H1 (cell line): ENCODE measurements around the gene SSNA1.

Experiments used
- BACH1 ChIP-seq: IDR thresholded peaks from 2 replicates; pipeline ENCODE4 v1.6.1; 2012; ENCODE audit warnings: low read length, improper control_type of control experiment
- CHD2 ChIP-seq: IDR thresholded peaks from 2 replicates; pipeline ENCODE4 v1.6.1; 2012; ENCODE audit warnings: low read length, improper control_type of control experiment
- EZH2 ChIP-seq: fragments of 200-600 bp; sonication (generic); IDR thresholded peaks from 2 replicates; pipeline ENCODE4 v1.7.1; 2012; ENCODE audit warnings: low read depth, mild to moderate bottlenecking, moderate library complexity, low read length, inconsistent platforms; ENCODE audit not compliant: severe bottlenecking
- HDAC2 ChIP-seq, 2 experiments: fragments of 300-600 bp in 1 of 2; sonication (generic) in 1 of 2; IDR thresholded peaks; 2 replicates each; pipeline ENCODE4 v1.6.1; 2011 to 2012; ENCODE audit warnings: low read depth in 2 of 2, low read length in 2 of 2, mild to moderate bottlenecking in 2 of 2, moderate library complexity in 2 of 2, borderline replicate concordance in 1 of 2, inconsistent platforms in 1 of 2
- POLR2A ChIP-seq, 2 experiments: IDR thresholded peaks; 1 replicate in 1 of 2; 2 replicates in 1 of 2; pipeline ENCODE4 v1.6.1; 2011; ENCODE audit warnings: low read depth in 2 of 2, low read length in 2 of 2, mild to moderate bottlenecking in 2 of 2; ENCODE audit errors: control extremely low read depth in 1 of 2
- RAD21 ChIP-seq, 2 experiments: IDR thresholded peaks in 1 of 2; conservative IDR thresholded peaks in 1 of 2; 2 replicates each; pipeline ENCODE4 v1.6.1; 2011; ENCODE audit warnings: low read depth in 2 of 2, low read length in 2 of 2, improper control_type of control experiment in 1 of 2, inconsistent platforms in 1 of 2, mild to moderate bottlenecking in 1 of 2, moderate library complexity in 1 of 2
- SIN3A ChIP-seq, 2 experiments: IDR thresholded peaks in 1 of 2; conservative IDR thresholded peaks in 1 of 2; 2 replicates each; pipeline ENCODE4 v1.6.1; 2011 to 2012; ENCODE audit warnings: low read length in 2 of 2, improper control_type of control experiment in 1 of 2, low read depth in 1 of 2, mild to moderate bottlenecking in 1 of 2
- TAF1 ChIP-seq: IDR thresholded peaks from 2 replicates; pipeline ENCODE4 v1.6.1; 2011; ENCODE audit warnings: mild to moderate bottlenecking, low read depth, low read length
- TEAD4 ChIP-seq: IDR thresholded peaks from 2 replicates; pipeline ENCODE4 v1.6.1; 2012; ENCODE audit warnings: low read depth, low read length, inconsistent platforms, mixed read lengths
- YY1 ChIP-seq: IDR thresholded peaks from 2 replicates; pipeline ENCODE4 v1.6.1; 2011; ENCODE audit warnings: low read depth, mild to moderate bottlenecking, low read length
- TF ChIP-seq, protein P1 (sequence below), 3 experiments: IDR thresholded peaks; 1 replicate in 2 of 3; 2 replicates in 1 of 3; pipeline versions ENCODE4 v1.5.1 to v1.6.1; 2011; ENCODE audit warnings: low read length in 3 of 3, mild to moderate bottlenecking in 3 of 3, inconsistent platforms in 2 of 3, low read depth in 1 of 3, moderate library complexity in 1 of 3; ENCODE audit not compliant: insufficient read depth in 1 of 3; ENCODE audit errors: control extremely low read depth in 1 of 3

DNA sequence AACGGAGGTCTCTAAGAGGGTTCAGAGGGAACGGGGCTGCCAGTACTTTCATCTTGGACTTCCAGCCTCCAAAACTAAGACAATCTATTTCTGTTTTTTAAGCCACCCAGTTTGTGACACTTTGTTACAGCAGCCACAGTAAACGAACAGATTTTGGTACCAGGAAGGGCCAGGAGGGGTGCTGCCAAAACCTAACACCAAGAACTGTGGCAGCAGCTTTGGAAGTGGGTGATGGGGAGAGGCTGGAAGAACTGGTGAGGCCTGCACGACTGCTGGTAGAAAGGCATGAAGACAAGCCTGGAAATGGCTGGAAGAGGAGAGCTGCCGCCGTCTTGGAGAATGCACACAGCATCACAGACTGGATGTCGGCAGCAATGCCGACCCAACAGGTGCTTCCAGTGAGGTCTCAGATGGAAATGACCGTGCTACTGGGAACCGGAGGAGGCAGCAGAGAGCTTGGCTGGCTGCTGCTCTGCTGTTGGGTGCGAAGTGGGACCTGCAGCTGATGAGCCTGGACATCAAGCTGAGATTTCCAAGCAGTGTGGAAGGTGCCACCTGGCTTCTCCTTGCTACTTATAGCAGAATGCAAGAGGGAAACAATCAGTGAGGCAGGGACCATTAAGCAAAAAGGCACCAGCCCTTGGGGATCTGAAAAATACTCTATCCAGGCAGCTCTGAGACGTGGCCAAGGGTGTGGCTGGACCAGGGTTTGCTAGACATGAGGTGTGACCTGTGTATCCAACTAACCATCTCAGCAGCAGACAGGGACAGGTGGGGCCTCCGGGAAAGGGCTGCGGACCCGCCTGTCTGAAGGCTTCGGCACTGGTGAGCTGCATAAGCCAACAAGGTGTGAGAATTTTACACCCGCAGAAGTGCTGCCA, 11.9 kb upstream of the SSNA1 start:
- TF ChIP-seq SIN3A (conservative IDR thresholded peaks at IDR 0.05 in 1 of 2, IDR thresholded peaks at IDR 0.05 in 1 of 2; ENCODE audit: low read depth in 1 of 2, low read length in 2 of 2), result no peak
- no peak for TF ChIP-seq TEAD4
- TF ChIP-seq, protein P1, sequence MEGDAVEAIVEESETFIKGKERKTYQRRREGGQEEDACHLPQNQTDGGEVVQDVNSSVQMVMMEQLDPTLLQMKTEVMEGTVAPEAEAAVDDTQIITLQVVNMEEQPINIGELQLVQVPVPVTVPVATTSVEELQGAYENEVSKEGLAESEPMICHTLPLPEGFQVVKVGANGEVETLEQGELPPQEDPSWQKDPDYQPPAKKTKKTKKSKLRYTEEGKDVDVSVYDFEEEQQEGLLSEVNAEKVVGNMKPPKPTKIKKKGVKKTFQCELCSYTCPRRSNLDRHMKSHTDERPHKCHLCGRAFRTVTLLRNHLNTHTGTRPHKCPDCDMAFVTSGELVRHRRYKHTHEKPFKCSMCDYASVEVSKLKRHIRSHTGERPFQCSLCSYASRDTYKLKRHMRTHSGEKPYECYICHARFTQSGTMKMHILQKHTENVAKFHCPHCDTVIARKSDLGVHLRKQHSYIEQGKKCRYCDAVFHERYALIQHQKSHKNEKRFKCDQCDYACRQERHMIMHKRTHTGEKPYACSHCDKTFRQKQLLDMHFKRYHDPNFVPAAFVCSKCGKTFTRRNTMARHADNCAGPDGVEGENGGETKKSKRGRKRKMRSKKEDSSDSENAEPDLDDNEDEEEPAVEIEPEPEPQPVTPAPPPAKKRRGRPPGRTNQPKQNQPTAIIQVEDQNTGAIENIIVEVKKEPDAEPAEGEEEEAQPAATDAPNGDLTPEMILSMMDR (IDR thresholded peaks at IDR 0.05; ENCODE audit: control extremely low read depth in 1 of 3, insufficient read depth in 1 of 3, low read depth in 1 of 3, low read length in 3 of 3), result peak in 2 of 3 experiments; percentile 58 to 76; a peak in 3 of 4 replicates
- no peak for TF ChIP-seq EZH2
- no peak for TF ChIP-seq YY1
- TF ChIP-seq POLR2A (IDR thresholded peaks at IDR 0.05; ENCODE audit: control extremely low read depth in 1 of 2, low read depth in 2 of 2, low read length in 2 of 2), result no peak; a peak in 1 of 3 replicates
- no peak for TF ChIP-seq BACH1
- peak; percentile 38 to 57 for TF ChIP-seq RAD21 (IDR thresholded peaks at IDR 0.05 in 1 of 2, conservative IDR thresholded peaks at IDR 0.05 in 1 of 2; ENCODE audit: low read depth in 2 of 2, low read length in 2 of 2)
- TF ChIP-seq HDAC2 (IDR thresholded peaks at IDR 0.05; ENCODE audit: borderline replicate concordance in 1 of 2, low read depth in 2 of 2, low read length in 2 of 2), result no peak
- no peak for TF ChIP-seq TAF1
- TF ChIP-seq CHD2, result no peak
